HG03196 (cell line): ENCODE results near the gene THAP7.

Source experiments
- ATAC-seq: cut with Tn5 transposase; IDR thresholded peaks from one replicate; pipeline ENCODE4 v1.9.1; 2021; ENCODE audit not compliant: unreplicated experiment

Gene THAP7

DNA sequence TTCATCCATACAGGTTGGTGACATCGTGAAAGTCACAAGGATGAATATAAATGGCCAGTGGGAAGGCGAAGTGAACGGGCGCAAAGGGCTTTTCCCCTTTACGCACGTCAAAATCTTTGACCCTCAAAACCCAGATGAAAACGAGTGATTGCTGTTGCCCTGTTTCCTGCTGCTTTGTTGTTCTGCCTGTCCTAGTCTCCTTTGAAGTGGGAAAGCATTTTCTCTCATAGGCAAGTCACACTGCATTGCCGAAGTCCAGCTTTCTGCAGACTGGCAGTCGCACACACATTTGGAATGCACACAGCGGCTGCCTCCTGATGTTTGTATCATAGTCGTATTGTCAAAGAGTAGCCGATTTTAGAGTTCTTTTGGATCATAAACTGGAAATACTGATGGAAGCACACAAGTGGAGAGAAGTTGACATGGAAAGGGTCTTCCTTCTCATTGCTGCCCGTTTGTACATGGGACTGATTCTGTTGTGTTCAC is 52.2 kb downstream of the THAP7 start:
- no peak for ATAC-seq
